Trophoblast cell (in vitro differentiated cells and primary cell): ENCODE data around the gene IGFBPL1.
A peak's percentile ranks its signal among the peaks of the same experiment; 100 is the strongest.
"Not testable (repeated sequence)": the region's sequence is repeated elsewhere in the genome, so short reads cannot be mapped to it uniquely, and the experiment has no call there.

ENCODE experiments used
- DNase-seq, 2 donors: peaks; one replicate each; pipeline ENCODE4 v3.0.0-alpha.2; 2016
- H2AFZ ChIP-seq: 2 replicates; pipeline ENCODE4 v1.6.1; 2013; ENCODE audit warnings: low read length, moderate library complexity, mild to moderate bottlenecking; ENCODE audit not compliant: insufficient read depth, poor library complexity
- H2AK5ac ChIP-seq: 2 replicates; pipeline ENCODE4 v1.6.1; 2013; ENCODE audit warnings: mild to moderate bottlenecking, low read length
- H2BK120ac ChIP-seq: 2 replicates; pipeline ENCODE4 v1.6.1; 2013; ENCODE audit warnings: low read length, mild to moderate bottlenecking, moderate library complexity; ENCODE audit not compliant: insufficient read depth, poor library complexity
- H2BK12ac ChIP-seq: 2 replicates; pipeline ENCODE4 v1.6.1; 2013; ENCODE audit warnings: mild to moderate bottlenecking, low read length, moderate library complexity
- H2BK5ac ChIP-seq: 2 replicates; pipeline ENCODE4 v1.6.1; 2013; ENCODE audit warnings: low read length, low read depth, moderate library complexity, mild to moderate bottlenecking; ENCODE audit not compliant: poor library complexity
- H3K14ac ChIP-seq: 2 replicates; pipeline ENCODE4 v1.6.1; 2013; ENCODE audit warnings: mild to moderate bottlenecking, low read length
- H3K18ac ChIP-seq: 2 replicates; pipeline ENCODE4 v1.6.1; 2013; ENCODE audit warnings: mild to moderate bottlenecking, low read length
- H3K23ac ChIP-seq: 2 replicates; pipeline ENCODE4 v1.6.1; 2013; ENCODE audit warnings: low read length
- H3K27ac ChIP-seq: 2 replicates; pipeline ENCODE4 v1.5.1; 2013; ENCODE audit warnings: low read depth, mild to moderate bottlenecking, inconsistent platforms, low read length, moderate library complexity
- H3K27me3 ChIP-seq: 2 replicates; pipeline ENCODE4 v1.6.1; 2013; ENCODE audit warnings: inconsistent platforms, mild to moderate bottlenecking, low read length, moderate library complexity; ENCODE audit not compliant: insufficient read depth
- H3K36me3 ChIP-seq, 2 experiments: 1 replicate in 1 of 2; 2 replicates in 1 of 2; pipeline ENCODE4 v1.6.1; 2013; ENCODE audit warnings: low read length in 2 of 2, mild to moderate bottlenecking in 2 of 2, moderate library complexity in 1 of 2; ENCODE audit not compliant: insufficient read depth in 2 of 2, control insufficient read depth in 1 of 2
- H3K4ac ChIP-seq: 2 replicates; pipeline ENCODE4 v1.6.1; 2013; ENCODE audit warnings: low read depth, mild to moderate bottlenecking, low read length, moderate library complexity
- H3K4me1 ChIP-seq, 2 experiments: 1 replicate in 1 of 2; 2 replicates in 1 of 2; pipeline ENCODE4 v1.6.1; 2013; ENCODE audit warnings: low read length in 2 of 2, mild to moderate bottlenecking in 2 of 2, moderate library complexity in 1 of 2; ENCODE audit not compliant: insufficient read depth in 2 of 2, control insufficient read depth in 1 of 2
- H3K4me2 ChIP-seq: 2 replicates; pipeline ENCODE4 v1.6.1; 2013; ENCODE audit warnings: inconsistent platforms, mild to moderate bottlenecking, low read length, moderate library complexity
- H3K4me3 ChIP-seq: 2 replicates; pipeline ENCODE4 v1.5.1; 2013; ENCODE audit warnings: mild to moderate bottlenecking, low read depth, low read length, inconsistent platforms
- H3K79me1 ChIP-seq: one replicate; pipeline ENCODE4 v1.6.1; 2013; ENCODE audit warnings: low read length
- H3K79me2 ChIP-seq: 2 replicates; pipeline ENCODE4 v1.6.1; 2013; ENCODE audit warnings: low read length, mild to moderate bottlenecking; ENCODE audit not compliant: control insufficient read depth, insufficient read depth, poor library complexity
- H3K9ac ChIP-seq: 2 replicates; pipeline ENCODE4 v1.6.1; 2013; ENCODE audit warnings: mild to moderate bottlenecking, low read length
- H3K9me3 ChIP-seq: 2 replicates; pipeline ENCODE4 v1.6.1; 2013; ENCODE audit warnings: low read depth, mild to moderate bottlenecking, control low read depth, inconsistent platforms, low read length; ENCODE audit not compliant: insufficient read depth
- H4K12ac ChIP-seq: 2 replicates; pipeline ENCODE4 v1.6.1; 2013; ENCODE audit warnings: low read depth, mild to moderate bottlenecking, low read length, moderate library complexity
- H4K8ac ChIP-seq: 2 replicates; pipeline ENCODE4 v1.6.1; 2013; ENCODE audit warnings: low read depth, mild to moderate bottlenecking, low read length, moderate library complexity
- H4K91ac ChIP-seq: one replicate; pipeline ENCODE4 v1.6.1; 2013; ENCODE audit warnings: low read depth, mild to moderate bottlenecking, low read length, moderate library complexity
- WGBS: extraction: QIAGEN DNeasy Blood & Tissue Kit; methylation state at CpG from one replicate; pipeline ENCODE4 v1.1.7; 2013; ENCODE audit warnings: missing lambda C conversion rate; ENCODE audit not compliant: insufficient read length, insufficient coverage; ENCODE audit errors: extremely low coverage; 5-methylcytosine and 5-hydroxymethylcytosine counted together

IGFBPL1 gene

DNA sequence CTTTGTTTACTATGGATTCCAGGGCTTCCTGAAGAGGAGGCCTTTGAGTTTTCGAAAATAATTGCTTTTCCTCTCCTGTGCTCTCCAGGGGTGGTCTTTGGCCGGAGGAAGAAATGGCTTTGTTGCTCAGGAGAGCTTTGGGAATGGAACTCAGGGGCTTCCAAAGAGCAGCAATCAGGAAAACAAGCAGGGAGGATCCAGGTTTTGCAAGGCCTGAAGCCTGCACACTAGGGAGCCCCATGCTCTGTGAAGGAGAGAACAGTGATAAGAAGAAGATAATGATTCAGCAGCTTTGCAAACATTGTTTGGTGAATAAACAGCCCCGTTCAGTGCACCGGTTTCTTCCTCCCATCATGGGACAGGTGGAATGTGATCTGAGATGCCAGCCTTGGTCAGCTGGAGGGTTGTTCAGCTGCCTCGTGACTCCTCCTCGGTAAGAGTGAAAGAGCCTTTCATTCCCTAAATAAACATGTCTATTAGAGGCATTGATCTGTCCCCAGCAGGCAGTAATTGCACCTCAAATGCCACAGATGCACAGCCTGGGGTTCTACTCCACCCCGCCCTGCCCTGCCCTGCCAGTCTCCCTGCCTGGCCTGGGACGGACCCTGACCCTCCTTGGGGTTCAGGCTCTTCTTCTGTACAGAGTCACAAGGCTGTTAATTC, 43.3 kb downstream of the IGFBPL1 start:
- Histone ChIP-seq H3K4me2 (no peak overlapping the region), H4K91ac (no peak overlapping the region), H3K23ac (no peak overlapping the region), H3K4me1 (peaks cover 5 to 6% of the 10 kb centered on the region in 2 experiments), H4K12ac (no peak overlapping the region), H3K79me2 (no peaks in the 10 kb centered on the region), H3K27ac (no peak overlapping the region), H3K4ac (no peak overlapping the region), H3K36me3 (no peaks in the 10 kb centered on the region), H3K4me3 (no peak overlapping the region), H2AFZ (no peak overlapping the region), H3K9me3 (peaks cover 6% of the 10 kb centered on the region), H2AK5ac (no peak overlapping the region), H3K14ac (no peak overlapping the region), H3K79me1 (peaks cover 15% of the 10 kb centered on the region), H3K18ac (no peak overlapping the region), H2BK5ac (no peak overlapping the region), H2BK120ac (no peak overlapping the region), H3K9ac (no peak overlapping the region), H3K27me3 (no peaks in the 10 kb centered on the region), H4K8ac (no peak overlapping the region), H2BK12ac (no peak overlapping the region)
- WGBS: no CpG with 5 or more reads among the region's 8 CpGs
- no peak for DNase-seq

DNA sequence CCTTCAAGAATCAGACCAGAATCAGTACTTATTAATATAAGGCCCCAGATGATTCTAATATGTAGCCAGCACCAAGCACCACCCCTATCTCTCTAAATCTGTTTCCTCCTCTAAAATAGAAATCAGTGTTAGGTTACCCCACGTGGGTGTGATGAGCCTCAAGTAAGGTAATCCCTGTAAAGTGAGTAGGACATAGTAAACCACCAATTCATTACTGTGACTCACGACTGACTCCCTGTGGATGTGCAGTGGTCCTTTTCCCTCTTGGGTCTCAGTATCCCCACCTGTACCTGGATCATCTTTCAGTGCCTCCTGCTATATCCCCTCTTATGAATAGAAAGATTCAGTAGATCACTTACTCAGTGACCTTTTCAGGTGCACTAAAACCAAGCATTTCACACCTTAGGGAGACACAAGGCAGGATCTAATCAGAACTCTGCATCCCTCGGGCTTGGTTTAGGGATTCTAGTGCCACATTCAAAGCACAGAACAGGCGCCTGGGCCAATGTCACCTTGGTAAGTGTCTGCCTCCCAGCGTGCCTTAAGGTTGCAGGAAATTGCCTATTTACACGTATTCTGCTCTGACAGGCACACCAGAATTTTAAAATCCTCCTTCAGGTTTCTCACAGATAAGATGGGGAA, 43.9 kb downstream of the IGFBPL1 start:
- no peaks in the 10 kb centered on the region for H3K79me2 ChIP-seq
- peaks cover 15% of the 10 kb centered on the region for H3K79me1 ChIP-seq
- no peak overlapping the region for H3K14ac ChIP-seq
- no peak overlapping the region for H3K4ac ChIP-seq
- H2AK5ac ChIP-seq: no peak overlapping the region
- H3K4me3 ChIP-seq: no peak overlapping the region
- H3K18ac ChIP-seq: no peak overlapping the region
- no peak overlapping the region for H2BK12ac ChIP-seq
- no peak overlapping the region for H3K4me2 ChIP-seq
- DNase-seq: no peak
- H3K27me3 ChIP-seq: no peaks in the 10 kb centered on the region
- no peak overlapping the region for H4K91ac ChIP-seq
- H3K36me3 ChIP-seq: no peaks in the 10 kb centered on the region
- H2AFZ ChIP-seq: no peak overlapping the region
- no peak overlapping the region for H2BK120ac ChIP-seq
- peaks cover 5 to 9% of the 10 kb centered on the region in 2 experiments for H3K4me1 ChIP-seq
- H4K12ac ChIP-seq: no peak overlapping the region
- no peak overlapping the region for H3K27ac ChIP-seq
- H3K23ac ChIP-seq: no peak overlapping the region
- WGBS: no CpG with 5 or more reads among the region's 6 CpGs
- no peak overlapping the region for H2BK5ac ChIP-seq
- peaks cover 4% of the 10 kb centered on the region for H3K9me3 ChIP-seq
- H4K8ac ChIP-seq: no peak overlapping the region
- peak overlapping the region; percentile 29 for H3K9ac ChIP-seq

DNA sequence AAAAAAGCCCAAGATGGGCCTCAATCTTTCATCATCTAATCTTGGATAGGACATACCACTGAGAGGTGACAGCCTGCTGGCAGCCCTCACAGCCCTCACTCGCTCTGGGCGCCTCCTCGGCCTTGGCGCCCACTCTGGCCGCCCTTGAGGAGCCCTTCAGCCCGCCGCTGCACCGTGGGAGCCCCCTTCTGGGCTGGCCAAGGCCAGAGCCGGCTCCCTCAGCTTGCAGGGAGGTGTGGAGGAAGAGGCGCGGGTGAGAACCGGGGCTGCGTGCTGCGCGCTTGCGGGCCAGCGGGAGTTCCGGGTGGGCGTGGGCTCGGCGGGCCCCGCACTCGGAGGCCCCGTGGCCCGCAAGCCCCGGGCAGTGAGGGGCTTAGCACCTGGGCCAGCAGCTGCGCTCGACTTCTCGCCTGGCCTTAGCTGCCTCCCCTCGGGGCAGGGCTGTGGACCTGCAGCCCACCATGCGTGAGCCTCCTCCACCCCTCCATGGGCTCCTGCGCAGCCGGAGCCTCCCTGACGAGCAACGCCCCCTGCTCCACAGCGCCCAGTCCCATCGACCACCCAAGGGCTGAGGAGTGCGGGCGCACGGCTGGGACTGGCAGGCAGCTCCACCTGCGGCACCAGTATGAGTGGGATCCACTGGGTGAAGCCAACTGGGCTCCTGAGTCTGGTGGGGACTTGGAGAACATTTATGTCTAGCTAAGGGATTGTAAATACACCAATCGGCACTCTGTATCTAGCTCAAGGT, 46.7 kb downstream of the IGFBPL1 start:
- not testable (repeated sequence) for H3K36me3 ChIP-seq, H2BK12ac ChIP-seq, H3K79me2 ChIP-seq, H3K27me3 ChIP-seq, DNase-seq, H3K4ac ChIP-seq, H2AK5ac ChIP-seq, H3K9ac ChIP-seq, H3K18ac ChIP-seq, H3K4me3 ChIP-seq, H4K8ac ChIP-seq, H3K23ac ChIP-seq, H4K12ac ChIP-seq, H3K9me3 ChIP-seq, H3K27ac ChIP-seq, H2BK5ac ChIP-seq, H2AFZ ChIP-seq, H2BK120ac ChIP-seq, H3K4me2 ChIP-seq, H4K91ac ChIP-seq
- H3K79me1 ChIP-seq: peaks cover 11% of the 10 kb centered on the region
- peaks cover 0 to 11% of the 10 kb centered on the region in 2 experiments for H3K4me1 ChIP-seq
- peak overlapping the region; percentile 8 for H3K14ac ChIP-seq
- no CpG with 5 or more reads among the region's 42 CpGs for WGBS

DNA sequence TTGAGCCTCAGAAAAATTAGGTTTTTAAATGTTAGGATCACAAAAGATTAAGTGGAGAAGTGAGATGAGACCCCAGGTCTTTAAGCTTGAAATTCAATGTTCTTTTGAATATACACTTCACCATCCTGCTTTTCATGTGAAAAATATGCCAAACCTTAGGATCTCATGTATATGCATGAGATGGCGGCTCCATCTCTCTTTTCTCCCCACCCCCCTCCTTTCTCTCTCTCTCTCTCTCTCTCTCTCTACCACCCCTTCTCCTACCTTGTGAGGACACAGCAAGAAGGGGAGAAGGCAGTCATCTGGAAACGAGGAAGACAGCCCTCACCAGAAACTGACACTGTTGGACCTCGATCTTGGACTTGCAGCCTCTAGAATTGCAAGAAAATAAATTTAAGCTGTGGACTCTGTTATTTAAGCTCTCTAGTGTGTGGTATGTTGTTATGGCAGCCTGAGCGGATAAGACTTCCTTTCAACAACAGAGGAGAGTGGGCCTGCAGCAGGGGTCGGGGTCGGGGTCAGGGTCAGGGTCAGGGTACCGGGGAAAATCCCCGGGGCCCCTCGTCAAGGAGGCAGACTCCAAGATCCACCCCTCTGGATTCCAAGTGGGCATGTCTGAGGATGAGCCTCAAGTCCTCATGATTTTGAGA, 48.1 kb downstream of the IGFBPL1 start:
- no peak overlapping the region for H3K23ac ChIP-seq
- H3K9me3 ChIP-seq: peaks cover 2% of the 10 kb centered on the region
- H4K91ac ChIP-seq: no peak overlapping the region
- no peaks in the 10 kb centered on the region for H3K79me2 ChIP-seq
- H2BK12ac ChIP-seq: no peak overlapping the region
- no peak overlapping the region for H2AK5ac ChIP-seq
- no peak overlapping the region for H3K27ac ChIP-seq
- DNase-seq: no peak
- H4K8ac ChIP-seq: no peak overlapping the region
- no peak overlapping the region for H2BK5ac ChIP-seq
- no peak overlapping the region for H3K4me2 ChIP-seq
- H3K27me3 ChIP-seq: no peaks in the 10 kb centered on the region
- H4K12ac ChIP-seq: no peak overlapping the region
- no peaks in the 10 kb centered on the region for H3K79me1 ChIP-seq
- H3K36me3 ChIP-seq: no peaks in the 10 kb centered on the region
- H2BK120ac ChIP-seq: no peak overlapping the region
- H3K9ac ChIP-seq: no peak overlapping the region
- no peak overlapping the region for H2AFZ ChIP-seq
- H3K14ac ChIP-seq: no peak overlapping the region
- no CpG with 5 or more reads among the region's 9 CpGs for WGBS
- no peak overlapping the region for H3K18ac ChIP-seq
- H3K4me1 ChIP-seq: peaks cover 0 to 6% of the 10 kb centered on the region in 2 experiments
- no peak overlapping the region for H3K4me3 ChIP-seq
- no peak overlapping the region for H3K4ac ChIP-seq
